Measurements from ENCODE around the gene SLC38A8.

GRCh38 chr16:83996481-83997252 lies 45.9 kb downstream of the SLC38A8 start:
- TF ChIP-seq CTCF (IDR thresholded peaks at IDR 0.05) (no peak), POLR2AphosphoS5 (IDR thresholded peaks at IDR 0.05) (no peak)
